Hepatocyte (in vitro differentiated cells): Measurements from ENCODE around the gene CACNA1C.

Experiments used
- CTCF ChIP-seq: fragments of 200-600 bp; sonication (generic); IDR thresholded peaks from 2 replicates; pipeline ENCODE4 v1.5.1; 2016; ENCODE audit warnings: antibody characterized with exemption, mild to moderate bottlenecking; ENCODE audit not compliant: poor library complexity
- EZH2phosphoT487 ChIP-seq: fragments of 200-600 bp; sonication (generic); IDR thresholded peaks from one replicate; pipeline ENCODE4 v1.6.1; 2018; ENCODE audit warnings: antibody characterized with exemption, mild to moderate bottlenecking, low read depth, moderate library complexity; ENCODE audit not compliant: unreplicated experiment, severe bottlenecking

GRCh38 chr12:2111826-2112225 lies 59.0 kb downstream of the CACNA1C start:
- TF ChIP-seq CTCF = no peak
- no peak for TF ChIP-seq EZH2phosphoT487
